ENCODE results near the gene GDF11. TPM values are rescaled to one million over a fixed set of nuclear protein-coding genes. Genes with fewer than 3 reads are reported as not detected.

The GDF11 gene
- polyA plus RNA-seq, 1 of the 3 experiments (the other 2 are of a cell fraction) = 9.4 TPM

DNA sequence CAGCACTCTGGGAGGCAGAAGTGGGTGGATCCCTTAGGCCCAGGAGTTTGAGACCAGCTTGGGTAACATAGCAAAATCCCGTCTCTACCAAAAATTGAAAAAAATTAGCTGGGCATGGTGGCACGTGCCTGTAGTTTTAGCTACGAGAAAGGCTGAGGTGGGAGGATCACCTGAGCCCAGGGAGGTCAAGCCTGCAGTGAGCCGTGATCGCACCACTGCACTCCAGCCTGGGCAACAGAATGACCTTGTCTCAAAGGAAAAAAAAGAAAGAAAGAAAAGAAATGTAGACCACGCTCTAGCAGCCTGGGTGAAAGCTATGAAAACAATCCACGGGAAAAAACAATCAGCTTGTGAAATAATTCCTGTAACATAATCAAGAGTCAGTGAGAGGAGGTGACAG lies 45.6 kb downstream of the GDF11 start:
- H3K4me3 ChIP-seq (ENCODE audit: low read depth in 2 of 2, low read length in 1 of 2) = no peak overlapping the region
- H3K4me1 ChIP-seq (ENCODE audit: control insufficient read depth in 1 of 2, insufficient read depth in 2 of 2, low read depth in 1 of 2, low read length in 1 of 2) = no peaks in the 10 kb centered on the region
- H4K20me1 ChIP-seq (ENCODE audit: insufficient read depth) = no peaks in the 10 kb centered on the region
- H3K9me2 ChIP-seq = no peaks in the 10 kb centered on the region
- H3K9me3 ChIP-seq = no peaks in the 10 kb centered on the region
- peaks cover 26% of the 10 kb centered on the region; the same call in 1 of the 2 replicates for H3K79me2 ChIP-seq (ENCODE audit: insufficient read depth)
- H3K9ac ChIP-seq = no peak overlapping the region
- WGBS (ENCODE audit: low lambda C conversion rate) = 98% methylated on average over 7 of the region's 7 CpGs
- peaks cover 13% of the 10 kb centered on the region for H3F3A ChIP-seq (replicated peaks; ENCODE audit: insufficient read depth)
- H3K36me3 ChIP-seq (replicated peaks in 1 of 2; ENCODE audit: control insufficient read depth in 1 of 2, insufficient read depth in 2 of 2, low read length in 1 of 2) = peaks cover 55 to 92% of the 10 kb centered on the region in 2 experiments
- no peak overlapping the region for H3K4me2 ChIP-seq
- TF ChIP-seq RXRA (IDR thresholded peaks at IDR 0.05; ENCODE audit: borderline replicate concordance, low read depth) (no peak), FOXJ3 (CRISPR knock-in tag; IDR thresholded peaks at IDR 0.05) (no peak), CHD2 (IDR thresholded peaks at IDR 0.05; ENCODE audit: low read length, partially characterized antibody) (no peak), TEAD4 (IDR thresholded peaks at IDR 0.05; ENCODE audit: borderline replicate concordance, insufficient read depth) (no peak), MXI1 (IDR thresholded peaks at IDR 0.05; ENCODE audit: low read depth, low read length) (no peak), YY1 (IDR thresholded peaks at IDR 0.05; ENCODE audit: low read depth) (no peak), JUND (IDR thresholded peaks at IDR 0.05) (no peak), RCOR1 (IDR thresholded peaks at IDR 0.05; ENCODE audit: low read length) (no peak), EP300 (IDR thresholded peaks at IDR 0.05; ENCODE audit: borderline replicate concordance in 1 of 2, low read depth in 1 of 2, low read length in 1 of 2) (no peak), ELF1 (IDR thresholded peaks at IDR 0.05) (no peak), NRF1 (IDR thresholded peaks at IDR 0.05; ENCODE audit: low read depth, low read length) (no peak), FOXM1 (IDR thresholded peaks at IDR 0.05; ENCODE audit: low read depth) (no peak), GABPA (IDR thresholded peaks at IDR 0.05; ENCODE audit: low read depth) (no peak), RAD21 (IDR thresholded peaks at IDR 0.05; ENCODE audit: low read length) (no peak), EZH2phosphoT487 (IDR thresholded peaks at IDR 0.05; ENCODE audit: borderline replicate concordance, low read depth) (no peak), SIN3A (IDR thresholded peaks at IDR 0.05; ENCODE audit: borderline replicate concordance, low read depth, low read length) (no peak), NFIC (IDR thresholded peaks at IDR 0.05; ENCODE audit: borderline replicate concordance) (no peak)
- TF ChIP-seq, protein P1, sequence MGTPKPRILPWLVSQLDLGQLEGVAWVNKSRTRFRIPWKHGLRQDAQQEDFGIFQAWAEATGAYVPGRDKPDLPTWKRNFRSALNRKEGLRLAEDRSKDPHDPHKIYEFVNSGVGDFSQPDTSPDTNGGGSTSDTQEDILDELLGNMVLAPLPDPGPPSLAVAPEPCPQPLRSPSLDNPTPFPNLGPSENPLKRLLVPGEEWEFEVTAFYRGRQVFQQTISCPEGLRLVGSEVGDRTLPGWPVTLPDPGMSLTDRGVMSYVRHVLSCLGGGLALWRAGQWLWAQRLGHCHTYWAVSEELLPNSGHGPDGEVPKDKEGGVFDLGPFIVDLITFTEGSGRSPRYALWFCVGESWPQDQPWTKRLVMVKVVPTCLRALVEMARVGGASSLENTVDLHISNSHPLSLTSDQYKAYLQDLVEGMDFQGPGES (IDR thresholded peaks at IDR 0.05; ENCODE audit: low read depth, low read length) = no peak
- TF ChIP-seq, protein P2, sequence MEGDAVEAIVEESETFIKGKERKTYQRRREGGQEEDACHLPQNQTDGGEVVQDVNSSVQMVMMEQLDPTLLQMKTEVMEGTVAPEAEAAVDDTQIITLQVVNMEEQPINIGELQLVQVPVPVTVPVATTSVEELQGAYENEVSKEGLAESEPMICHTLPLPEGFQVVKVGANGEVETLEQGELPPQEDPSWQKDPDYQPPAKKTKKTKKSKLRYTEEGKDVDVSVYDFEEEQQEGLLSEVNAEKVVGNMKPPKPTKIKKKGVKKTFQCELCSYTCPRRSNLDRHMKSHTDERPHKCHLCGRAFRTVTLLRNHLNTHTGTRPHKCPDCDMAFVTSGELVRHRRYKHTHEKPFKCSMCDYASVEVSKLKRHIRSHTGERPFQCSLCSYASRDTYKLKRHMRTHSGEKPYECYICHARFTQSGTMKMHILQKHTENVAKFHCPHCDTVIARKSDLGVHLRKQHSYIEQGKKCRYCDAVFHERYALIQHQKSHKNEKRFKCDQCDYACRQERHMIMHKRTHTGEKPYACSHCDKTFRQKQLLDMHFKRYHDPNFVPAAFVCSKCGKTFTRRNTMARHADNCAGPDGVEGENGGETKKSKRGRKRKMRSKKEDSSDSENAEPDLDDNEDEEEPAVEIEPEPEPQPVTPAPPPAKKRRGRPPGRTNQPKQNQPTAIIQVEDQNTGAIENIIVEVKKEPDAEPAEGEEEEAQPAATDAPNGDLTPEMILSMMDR (IDR thresholded peaks at IDR 0.05) = no peak
- TF ChIP-seq, protein P3, sequence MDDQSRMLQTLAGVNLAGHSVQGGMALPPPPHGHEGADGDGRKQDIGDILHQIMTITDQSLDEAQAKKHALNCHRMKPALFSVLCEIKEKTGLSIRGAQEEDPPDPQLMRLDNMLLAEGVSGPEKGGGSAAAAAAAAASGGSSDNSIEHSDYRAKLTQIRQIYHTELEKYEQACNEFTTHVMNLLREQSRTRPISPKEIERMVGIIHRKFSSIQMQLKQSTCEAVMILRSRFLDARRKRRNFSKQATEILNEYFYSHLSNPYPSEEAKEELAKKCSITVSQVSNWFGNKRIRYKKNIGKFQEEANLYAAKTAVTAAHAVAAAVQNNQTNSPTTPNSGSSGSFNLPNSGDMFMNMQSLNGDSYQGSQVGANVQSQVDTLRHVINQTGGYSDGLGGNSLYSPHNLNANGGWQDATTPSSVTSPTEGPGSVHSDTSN (IDR thresholded peaks at IDR 0.05) = no peak
- H3K27me3 ChIP-seq (ENCODE audit: insufficient read depth) = no peaks in the 10 kb centered on the region
- H2AFZ ChIP-seq (ENCODE audit: low read depth) = no peak overlapping the region
- ChIA-PET CTCF (interaction anchor here (0.8 to 19.8 kb wide), 3 partner anchors 9 to 142 kb away, joined by 3 to 358 read pairs (median 7); partner anchors contain the start of gene GDF11), POLR2A (no interaction called here)
- H3K27ac ChIP-seq (ENCODE audit: low read depth in 2 of 2, low read length in 1 of 2) = no peak overlapping the region
- DNase-seq = no peak

Data from SK-N-SH (cell line).